ENCODE measurements around the gene CHRM4. TPM values are rescaled to one million over a fixed set of nuclear protein-coding genes. Genes with fewer than 3 reads are reported as not detected.
A peak's percentile ranks its signal among the peaks of the same experiment; 100 is the strongest.

Gene CHRM4
- total and polyA plus RNA-seq, 11 donors = 0.08 to 0.27 (median 0.17) TPM; not detected in 7

DNA sequence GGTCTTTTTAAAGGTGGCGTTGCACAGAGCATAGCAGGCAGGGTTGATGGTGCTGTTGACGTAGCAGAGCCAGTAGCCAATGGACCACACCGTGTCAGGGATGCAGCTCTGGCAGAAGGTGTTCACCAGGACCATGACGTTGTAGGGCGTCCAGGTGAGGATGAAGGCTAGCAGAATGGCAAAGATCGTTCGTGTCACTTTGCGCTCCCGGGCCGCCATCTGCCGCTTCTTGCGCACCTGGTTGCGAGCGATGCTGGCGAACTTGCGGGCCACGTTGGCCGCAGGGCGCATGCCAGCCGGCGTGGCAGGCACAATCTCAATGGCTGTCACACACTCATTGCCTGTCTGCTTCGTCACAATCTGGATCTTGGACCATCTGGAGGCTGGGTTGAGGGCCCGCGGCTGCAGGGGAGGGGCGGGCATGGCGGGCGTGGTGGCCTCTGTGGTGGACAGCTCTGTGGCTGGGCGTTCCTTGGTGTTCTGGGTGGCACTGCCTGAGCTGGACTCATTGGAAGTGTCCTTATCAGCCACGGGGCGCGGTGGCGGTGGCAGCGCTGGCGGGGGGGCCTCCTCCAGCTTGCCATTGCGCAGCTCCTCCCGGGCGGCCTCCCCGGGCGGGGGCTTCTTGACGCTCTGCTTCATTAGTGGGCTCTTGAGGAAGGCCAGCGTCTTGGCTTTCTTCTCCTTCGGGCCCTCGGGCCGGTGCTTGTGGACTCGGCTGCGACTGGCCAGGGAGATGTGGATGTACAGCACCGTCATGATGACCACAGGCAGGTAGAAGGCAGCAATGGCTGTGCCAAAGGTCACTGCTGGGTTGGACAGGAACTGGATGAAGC, 6.2 kb downstream of the CHRM4 start:
- no peak for TF ChIP-seq POLR2A (IDR thresholded peaks at IDR 0.05)
- TF ChIP-seq, protein P1, sequence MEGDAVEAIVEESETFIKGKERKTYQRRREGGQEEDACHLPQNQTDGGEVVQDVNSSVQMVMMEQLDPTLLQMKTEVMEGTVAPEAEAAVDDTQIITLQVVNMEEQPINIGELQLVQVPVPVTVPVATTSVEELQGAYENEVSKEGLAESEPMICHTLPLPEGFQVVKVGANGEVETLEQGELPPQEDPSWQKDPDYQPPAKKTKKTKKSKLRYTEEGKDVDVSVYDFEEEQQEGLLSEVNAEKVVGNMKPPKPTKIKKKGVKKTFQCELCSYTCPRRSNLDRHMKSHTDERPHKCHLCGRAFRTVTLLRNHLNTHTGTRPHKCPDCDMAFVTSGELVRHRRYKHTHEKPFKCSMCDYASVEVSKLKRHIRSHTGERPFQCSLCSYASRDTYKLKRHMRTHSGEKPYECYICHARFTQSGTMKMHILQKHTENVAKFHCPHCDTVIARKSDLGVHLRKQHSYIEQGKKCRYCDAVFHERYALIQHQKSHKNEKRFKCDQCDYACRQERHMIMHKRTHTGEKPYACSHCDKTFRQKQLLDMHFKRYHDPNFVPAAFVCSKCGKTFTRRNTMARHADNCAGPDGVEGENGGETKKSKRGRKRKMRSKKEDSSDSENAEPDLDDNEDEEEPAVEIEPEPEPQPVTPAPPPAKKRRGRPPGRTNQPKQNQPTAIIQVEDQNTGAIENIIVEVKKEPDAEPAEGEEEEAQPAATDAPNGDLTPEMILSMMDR (IDR thresholded peaks at IDR 0.05) = no peak
- DNase-seq = peak in 1 of 5 donors; percentile 18
- intact Hi-C loops (cut with DNase I) = loop anchor here in 7 of 10 donors (5.0 to 10.0 kb wide), 4 partner anchors 142 to 232 kb away; partner anchors contain the start of genes ATG13 (in 4 of the 7) and HARBI1 (in 4 of the 7)

DNA sequence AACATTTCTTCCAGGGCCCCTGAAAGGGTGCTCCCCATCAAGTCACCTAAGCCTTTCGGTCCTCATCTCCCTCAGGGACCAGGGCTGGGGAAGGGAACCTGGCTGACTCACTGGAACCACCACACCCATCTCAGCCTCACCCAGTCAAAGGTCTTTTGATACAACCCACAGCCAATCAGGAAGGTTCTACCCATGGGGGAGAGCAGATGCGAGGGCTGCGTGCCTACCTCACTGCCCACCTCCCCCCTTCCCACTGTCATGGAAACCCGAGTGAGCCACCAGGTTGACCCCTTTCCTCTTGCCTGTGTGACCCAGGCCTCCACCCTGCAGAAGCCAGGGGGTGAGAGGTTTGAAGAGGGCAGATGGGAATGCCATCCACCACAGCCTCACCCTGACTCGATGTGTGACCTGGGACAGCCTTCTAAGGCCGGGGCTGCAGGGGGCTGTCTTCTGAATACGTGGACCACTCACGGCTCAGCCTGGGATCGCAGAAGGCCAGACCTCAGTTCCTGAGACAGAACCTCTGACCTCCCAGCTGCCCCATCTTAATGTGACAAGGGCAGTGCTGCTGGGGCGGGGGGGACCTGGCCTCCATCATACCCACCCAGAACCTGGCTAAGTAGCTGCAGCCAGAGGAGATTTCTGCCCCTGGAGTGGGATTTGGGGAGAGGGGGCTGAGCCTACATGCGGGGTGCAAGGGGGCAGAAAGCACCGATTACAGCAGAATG, 7.4 kb downstream of the CHRM4 start:
- intact Hi-C loops (cut with DNase I) = loop anchor here in 3 of 10 donors (10.0 kb wide), 1 partner anchor 231 kb away; the partner anchor contains the start of genes ATG13 (in 3 of the 3) and HARBI1 (in 3 of the 3)
- H3K36me3 ChIP-seq = no peaks in the 10 kb centered on the region
- peaks cover 0 to 34% (median 6%) of the 10 kb centered on the region in 9 donors for H3K27me3 ChIP-seq
- DNase-seq (peak in 1 of 5 donors; percentile 20), ATAC-seq (no peak)
- no peak overlapping the region for H3K27ac ChIP-seq
- TF ChIP-seq, protein P1 (IDR thresholded peaks at IDR 0.05) = no peak
- TF ChIP-seq POLR2A (IDR thresholded peaks at IDR 0.05) = no peak
- 92 to 94% (median 93%) methylated on average over 11 to 12 of the region's 12 CpGs for WGBS, 4 donors
- no peak overlapping the region for H3K4me3 ChIP-seq
- H3K4me1 ChIP-seq = peaks cover 0 to 37% (median 20%) of the 10 kb centered on the region in 12 donors
- H3K9me3 ChIP-seq = no peaks in the 10 kb centered on the region

More for the DNA sequence above, 6.2 kb downstream of the CHRM4 start:
- H3K4me1 ChIP-seq = peaks cover 0 to 45% (median 28%) of the 10 kb centered on the region in 12 donors
- WGBS, 4 donors = 95 to 97% (median 95%) methylated on average over 31 to 47 of the region's 47 CpGs
- H3K4me3 ChIP-seq = no peak overlapping the region
- H3K36me3 ChIP-seq = no peaks in the 10 kb centered on the region
- H3K27ac ChIP-seq = no peak overlapping the region
- ATAC-seq = no peak
- H3K27me3 ChIP-seq = peaks cover 9 to 47% (median 13%) of the 10 kb centered on the region in 9 donors
- no peaks in the 10 kb centered on the region for H3K9me3 ChIP-seq

DNA sequence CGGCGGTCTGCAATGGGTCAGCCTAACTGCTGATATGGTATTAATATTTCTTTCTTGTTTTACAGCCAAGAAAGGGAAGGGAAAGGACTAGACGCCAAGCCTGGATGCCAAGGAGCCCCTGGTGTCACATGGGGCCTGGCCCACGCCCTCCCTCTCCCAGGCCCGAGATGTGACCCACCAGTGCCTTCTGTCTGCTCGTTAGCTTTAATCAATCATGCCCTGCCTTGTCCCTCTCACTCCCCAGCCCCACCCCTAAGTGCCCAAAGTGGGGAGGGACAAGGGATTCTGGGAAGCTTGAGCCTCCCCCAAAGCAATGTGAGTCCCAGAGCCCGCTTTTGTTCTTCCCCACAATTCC, 8.2 kb downstream of the CHRM4 start:
- Histone ChIP-seq H3K27me3 (peaks cover 0 to 27% (median 5%) of the 10 kb centered on the region in 9 donors), H3K4me1 (peaks cover 0 to 33% (median 16%) of the 10 kb centered on the region in 12 donors), H3K9me3 (no peaks in the 10 kb centered on the region), H3K4me3 (no peak overlapping the region), H3K27ac (no peak overlapping the region), H3K36me3 (peaks cover 0 to 2% (median 0%) of the 10 kb centered on the region in 9 donors)
- ATAC-seq (no peak), DNase-seq (no peak)
- intact Hi-C loops (cut with DNase I) = loop anchor here in 3 of 10 donors (10.0 kb wide), 1 partner anchor 231 kb away; the partner anchor contains the start of genes ATG13 (in 3 of the 3) and HARBI1 (in 3 of the 3)
- TF ChIP-seq, protein P1 (IDR thresholded peaks at IDR 0.05) = no peak
- TF ChIP-seq POLR2A (IDR thresholded peaks at IDR 0.05) = no peak
- WGBS, 4 donors = 77 to 87% (median 79%) methylated on average over 7 of the region's 7 CpGs
